Astrocyte (in vitro differentiated cells and primary cell): ENCODE measurements around the gene THADA. TPM values are rescaled to one million over a fixed set of nuclear protein-coding genes. Genes with fewer than 3 reads are reported as not detected.

ENCODE experiments used
- DNase-seq: peaks from one replicate; pipeline ENCODE4 v3.0.0-alpha.2; 2010; ENCODE audit warnings: low read depth
- FAIRE-seq: peaks from 2 replicates; lab custom pipeline; 2011; peaks lifted over from hg19 to GRCh38; lab: Jason Lieb, UNC
- H2AFZ ChIP-seq: 2 replicates; pipeline ENCODE4 v1.6.0; 2012; ENCODE audit warnings: low read depth, low read length, inconsistent platforms
- H3K27ac ChIP-seq: 2 replicates; pipeline ENCODE4 v1.5.1; 2011; ENCODE audit warnings: low read depth, low read length, inconsistent platforms
- H3K27me3 ChIP-seq: 2 replicates; pipeline ENCODE4 v1.6.0; 2011; ENCODE audit warnings: low read length, inconsistent platforms; ENCODE audit not compliant: insufficient read depth
- H3K36me3 ChIP-seq: 2 replicates; pipeline ENCODE4 v1.5.1; 2011; ENCODE audit warnings: low read length, inconsistent platforms; ENCODE audit not compliant: insufficient read depth
- H3K4me1 ChIP-seq: 2 replicates; pipeline ENCODE4 v1.5.1; 2011; ENCODE audit warnings: low read length, inconsistent platforms; ENCODE audit not compliant: insufficient read depth
- H3K4me2 ChIP-seq: 2 replicates; pipeline ENCODE4 v1.6.0; 2012; ENCODE audit warnings: low read length, inconsistent platforms
- H3K4me3 ChIP-seq: 2 replicates; pipeline ENCODE4 v1.5.1; 2011; ENCODE audit warnings: low read depth, mild to moderate bottlenecking, low read length, inconsistent platforms; ENCODE audit not compliant: insufficient read depth
- H3K79me2 ChIP-seq: 2 replicates; pipeline ENCODE4 v1.6.0; 2012; ENCODE audit warnings: mild to moderate bottlenecking, low read length, inconsistent platforms; ENCODE audit not compliant: insufficient read depth
- H3K9ac ChIP-seq: 2 replicates; pipeline ENCODE4 v1.6.0; 2012; ENCODE audit warnings: mild to moderate bottlenecking, low read length, inconsistent platforms
- H3K9me3 ChIP-seq: 2 replicates; pipeline ENCODE4 v1.5.1; 2012; ENCODE audit warnings: low read depth, mild to moderate bottlenecking, low read length, inconsistent platforms; ENCODE audit not compliant: insufficient read depth
- H4K20me1 ChIP-seq: 2 replicates; pipeline ENCODE4 v1.6.0; 2012; ENCODE audit warnings: low read length, inconsistent platforms; ENCODE audit not compliant: insufficient read depth
- H3K27ac Mint-ChIP-seq: one replicate; pipeline ENCODE4 v1.8.0; 2021; ENCODE audit warnings: mild to moderate bottlenecking, mixed read lengths; ENCODE audit not compliant: unreplicated experiment
- H3K27me3 Mint-ChIP-seq: one replicate; pipeline ENCODE4 v1.8.0; 2021; ENCODE audit warnings: low read depth, mixed read lengths; ENCODE audit not compliant: unreplicated experiment
- H3K36me3 Mint-ChIP-seq: one replicate; pipeline ENCODE4 v1.8.0; 2021; ENCODE audit warnings: low read depth, mixed read lengths; ENCODE audit not compliant: unreplicated experiment
- H3K4me1 Mint-ChIP-seq: one replicate; pipeline ENCODE4 v1.8.0; 2021; ENCODE audit warnings: low read depth, mixed read lengths; ENCODE audit not compliant: unreplicated experiment
- H3K4me3 Mint-ChIP-seq: one replicate; pipeline ENCODE4 v1.8.0; 2021; ENCODE audit warnings: mild to moderate bottlenecking, moderate library complexity, mixed read lengths; ENCODE audit not compliant: unreplicated experiment
- H3K9me3 Mint-ChIP-seq: one replicate; pipeline ENCODE4 v1.8.0; 2021; ENCODE audit warnings: mild to moderate bottlenecking, mixed read lengths; ENCODE audit not compliant: unreplicated experiment
- CTCF ChIP-seq: IDR thresholded peaks from 2 replicates; pipeline ENCODE4 v1.5.1; 2011; ENCODE audit warnings: low read depth, mild to moderate bottlenecking, inconsistent platforms, low read length, moderate library complexity; ENCODE audit not compliant: insufficient read depth
- EZH2 ChIP-seq: IDR thresholded peaks from 2 replicates; pipeline ENCODE4 v1.6.1; 2012; ENCODE audit warnings: mild to moderate bottlenecking, low read length, inconsistent platforms; ENCODE audit not compliant: insufficient read depth
- total RNA-seq: library from RNA; stranded (reverse); gene quantifications from 2 replicates; pipeline ENCODE4 v1.2.1, GENCODE V29; 2021

The THADA gene
- total RNA-seq, 1 donor from 2014 or later: 16.2 TPM

GRCh38 chr2:43368483-43369385 lies 227.1 kb downstream of the THADA start:
- peak; percentile 17 for FAIRE-seq
- Histone ChIP-seq H4K20me1 (peaks cover 4% of the 10 kb centered on the region), H3K36me3 (no peaks in the 10 kb centered on the region), H2AFZ (no peak overlapping the region), H3K4me2 (no peak overlapping the region), H3K4me3 (no peak overlapping the region), H3K4me1 (no peaks in the 10 kb centered on the region), H3K9me3 (no peaks in the 10 kb centered on the region), H3K27ac (no peak overlapping the region), H3K9ac (no peak overlapping the region), H3K79me2 (no peaks in the 10 kb centered on the region), H3K27me3 (no peaks in the 10 kb centered on the region)
- no peak overlapping the region for H3K27ac Mint-ChIP-seq
- TF ChIP-seq CTCF (no peak), EZH2 (no peak)
- no peak overlapping the region for H3K4me3 Mint-ChIP-seq
- H3K9me3 Mint-ChIP-seq: no peaks in the 10 kb centered on the region
- H3K4me1 Mint-ChIP-seq: no peaks in the 10 kb centered on the region
- DNase-seq: peak; percentile 54
- peaks cover 2% of the 10 kb centered on the region for H3K36me3 Mint-ChIP-seq
- H3K27me3 Mint-ChIP-seq: no peaks in the 10 kb centered on the region

GRCh38 chr2:43367012-43367782 lies 228.6 kb downstream of the THADA start:
- Histone ChIP-seq H4K20me1 (peaks cover 4% of the 10 kb centered on the region), H3K4me1 (no peaks in the 10 kb centered on the region), H3K9ac (no peak overlapping the region), H3K4me2 (no peak overlapping the region), H3K79me2 (no peaks in the 10 kb centered on the region), H3K27ac (no peak overlapping the region), H3K27me3 (no peaks in the 10 kb centered on the region), H2AFZ (no peak overlapping the region), H3K4me3 (no peak overlapping the region), H3K36me3 (no peaks in the 10 kb centered on the region), H3K9me3 (no peaks in the 10 kb centered on the region)
- no peaks in the 10 kb centered on the region for H3K9me3 Mint-ChIP-seq
- no peaks in the 10 kb centered on the region for H3K27me3 Mint-ChIP-seq
- no peak overlapping the region for H3K27ac Mint-ChIP-seq
- H3K4me3 Mint-ChIP-seq: no peak overlapping the region
- DNase-seq (no peak), FAIRE-seq (no peak)
- no peaks in the 10 kb centered on the region for H3K4me1 Mint-ChIP-seq
- H3K36me3 Mint-ChIP-seq: peaks cover 2% of the 10 kb centered on the region
- TF ChIP-seq EZH2 (no peak), CTCF (no peak)
